Midbrain (tissue), 1 donor: ENCODE measurements around the gene ATG9A.

ENCODE experiments used
- DNase-seq: peaks from one replicate; lab custom pipeline; 2025; lab: John Stamatoyannopoulos, UW

ATG9A gene

DNA sequence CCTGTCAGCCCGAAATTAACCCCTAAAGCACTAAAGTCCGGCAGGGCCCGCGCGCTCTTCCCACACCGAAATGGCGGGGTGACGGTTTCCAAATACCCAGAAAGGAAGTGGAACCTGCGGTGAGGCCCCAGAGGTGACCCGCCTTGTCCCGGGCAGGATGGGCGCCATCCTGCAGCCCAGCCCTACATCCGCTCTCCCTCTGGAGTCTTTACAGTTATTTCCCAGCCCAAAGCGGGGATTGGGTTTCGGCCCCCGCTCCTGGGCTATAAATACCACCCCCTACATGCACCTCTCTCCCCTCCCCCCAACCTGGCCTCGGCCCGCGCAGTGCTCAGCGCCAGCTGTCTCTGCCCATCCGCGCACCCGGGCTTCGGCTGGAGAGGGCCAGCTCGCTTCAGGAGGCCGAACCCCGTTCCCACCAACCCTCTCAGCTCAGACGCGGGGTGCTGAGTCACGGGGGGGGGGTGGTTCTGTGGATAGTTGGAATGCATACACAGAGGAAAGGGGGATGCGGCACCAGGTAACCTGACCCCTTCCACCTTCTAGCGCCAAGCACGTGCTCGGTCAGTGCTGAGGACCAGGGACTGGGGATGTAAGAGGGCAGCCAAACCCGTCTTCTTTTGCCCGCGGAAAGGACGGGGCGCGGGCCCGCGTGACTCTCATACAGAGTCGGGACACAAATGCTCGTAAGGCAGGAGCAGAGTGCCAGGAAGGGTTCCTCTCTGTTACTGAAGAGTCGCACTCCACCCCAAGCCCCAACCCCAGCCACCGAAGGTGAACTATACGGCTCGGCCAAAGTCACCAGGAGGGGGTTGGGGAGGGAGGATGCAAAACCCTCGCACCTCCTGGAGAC, 23.7 kb upstream of the ATG9A start, which contains the start of gene TUBA4B:
Gene TUBA4B (plus strand): TSS at position 344 of the 853 bp plus-strand sequence. CDS start 165 bp downstream, at position 509.
- no peak for DNase-seq

DNA sequence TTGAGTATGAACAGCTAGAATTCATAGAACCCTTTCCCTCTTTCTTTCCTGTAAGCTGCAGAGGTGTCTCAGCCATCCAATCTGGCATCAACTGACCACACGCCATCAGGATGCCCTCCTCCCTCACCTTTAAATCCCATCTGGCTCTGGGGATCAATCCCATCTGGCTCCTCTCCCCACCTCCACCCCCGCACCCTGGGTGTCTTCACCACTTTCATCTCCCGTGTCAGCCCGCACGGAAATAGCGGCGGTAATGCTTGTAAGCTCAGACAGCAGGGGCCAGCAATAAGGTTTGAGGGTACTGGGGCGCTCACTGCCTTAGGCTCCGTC, 23.1 kb upstream of the ATG9A start:
- no peak for DNase-seq

- DNase-seq = no peak
These were observed 22.6 kb upstream of the ATG9A start for GRCh38 chr2:219252084-219252483.

GRCh38 chr2:219251656-219252055, 22.2 kb upstream of the ATG9A start:
- DNase-seq = no peak

DNA sequence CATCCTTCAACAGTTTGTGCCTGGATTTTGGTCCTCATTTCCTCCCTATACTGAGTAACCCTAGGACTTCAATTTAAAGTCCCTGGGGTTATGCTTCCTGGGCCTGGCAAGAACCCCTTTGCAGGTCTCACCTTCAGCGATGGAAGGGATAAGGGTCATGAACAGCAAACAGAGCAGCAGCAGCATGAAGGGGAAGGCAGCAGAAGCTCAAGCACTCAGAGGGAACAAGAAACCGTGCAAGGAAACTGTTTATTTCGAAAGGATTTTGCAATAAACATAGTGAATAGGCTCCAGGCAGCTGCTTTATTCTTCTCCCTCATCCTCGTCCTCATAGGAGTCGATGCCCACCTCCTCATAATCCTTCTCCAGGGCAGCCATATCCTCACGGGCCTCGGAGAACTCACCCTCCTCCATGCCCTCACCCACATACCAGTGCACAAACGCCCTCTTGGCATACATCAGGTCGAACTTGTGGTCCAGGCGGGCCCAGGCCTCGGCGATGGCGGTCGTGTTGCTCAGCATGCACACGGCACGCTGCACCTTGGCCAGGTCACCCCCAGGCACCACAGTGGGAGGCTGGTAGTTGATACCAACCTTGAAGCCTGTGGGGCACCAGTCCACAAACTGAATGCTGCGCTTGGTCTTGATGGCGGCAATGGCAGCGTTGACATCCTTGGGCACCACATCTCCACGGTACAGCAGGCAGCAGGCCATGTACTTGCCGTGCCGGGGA, 20.8 kb upstream of the ATG9A start:
- no peak for DNase-seq

- DNase-seq = peak; percentile 73
These were observed 20.0 kb upstream of the ATG9A start for GRCh38 chr2:219249203-219249980.

GRCh38 chr2:219248845-219249202, 19.4 kb upstream of the ATG9A start:
- DNase-seq = no peak

DNA sequence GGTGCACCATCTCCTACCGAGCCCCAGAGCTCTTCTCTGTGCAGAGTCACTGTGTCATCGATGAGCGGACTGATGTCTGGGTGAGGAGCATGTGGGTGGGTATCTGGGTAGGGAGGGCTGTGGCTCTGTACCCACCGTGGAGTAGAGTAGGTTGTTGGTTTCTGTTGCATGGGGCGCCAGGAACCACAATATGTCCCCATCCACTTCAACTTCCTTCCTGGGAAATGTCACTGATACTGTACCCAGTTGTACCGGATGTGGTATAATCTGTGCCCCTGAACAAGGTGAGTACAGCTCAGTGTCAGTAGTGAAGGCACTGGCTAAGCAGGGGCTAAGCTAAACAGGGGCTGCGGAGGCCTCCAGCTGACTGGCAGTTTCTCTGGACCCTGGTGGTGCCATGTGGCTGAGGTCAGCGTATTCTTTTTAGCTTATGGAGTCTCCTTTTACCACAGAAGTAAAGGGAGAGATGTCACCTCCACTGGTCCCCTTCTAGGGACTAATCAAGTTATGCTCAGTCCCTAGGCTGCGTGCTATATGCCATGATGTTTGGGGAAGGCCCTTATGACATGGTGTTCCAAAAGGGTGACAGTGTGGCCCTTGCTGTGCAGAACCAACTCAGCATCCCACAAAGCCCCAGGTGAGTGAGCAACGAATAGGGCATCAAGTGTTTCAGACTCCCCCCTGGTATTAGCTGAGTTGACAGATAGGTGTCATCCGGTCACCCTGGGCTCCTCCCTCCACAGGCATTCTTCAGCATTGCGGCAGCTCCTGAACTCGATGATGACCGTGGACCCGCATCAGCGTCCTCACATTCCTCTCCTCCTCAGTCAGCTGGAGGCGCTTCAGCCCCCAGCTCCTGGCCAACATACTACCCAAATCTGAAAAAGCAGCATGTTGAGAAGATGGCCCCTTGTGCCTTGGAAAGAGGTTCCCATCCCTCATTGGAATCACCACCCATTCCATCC, 18.5 kb upstream of the ATG9A start:
- DNase-seq = no peak

DNA sequence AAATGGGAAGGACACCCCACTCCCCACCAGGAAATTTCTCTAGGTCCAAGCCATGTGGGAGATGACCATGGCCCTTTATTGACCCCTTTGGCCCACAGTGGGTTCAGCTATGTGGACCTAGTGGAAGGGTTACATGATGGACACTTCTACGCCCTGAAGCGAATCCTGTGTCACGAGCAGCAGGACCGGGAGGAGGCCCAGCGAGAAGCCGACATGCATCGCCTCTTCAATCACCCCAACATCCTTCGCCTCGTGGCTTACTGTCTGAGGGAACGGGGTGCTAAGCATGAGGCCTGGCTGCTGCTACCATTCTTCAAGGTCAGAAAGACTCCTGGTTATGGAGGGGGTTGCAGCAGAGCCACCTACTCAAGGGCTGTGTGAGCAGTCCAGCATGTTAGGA, 17.1 kb upstream of the ATG9A start:
- DNase-seq = no peak

- DNase-seq = no peak
These were observed 16.4 kb upstream of the ATG9A start for GRCh38 chr2:219245899-219246230.

DNA sequence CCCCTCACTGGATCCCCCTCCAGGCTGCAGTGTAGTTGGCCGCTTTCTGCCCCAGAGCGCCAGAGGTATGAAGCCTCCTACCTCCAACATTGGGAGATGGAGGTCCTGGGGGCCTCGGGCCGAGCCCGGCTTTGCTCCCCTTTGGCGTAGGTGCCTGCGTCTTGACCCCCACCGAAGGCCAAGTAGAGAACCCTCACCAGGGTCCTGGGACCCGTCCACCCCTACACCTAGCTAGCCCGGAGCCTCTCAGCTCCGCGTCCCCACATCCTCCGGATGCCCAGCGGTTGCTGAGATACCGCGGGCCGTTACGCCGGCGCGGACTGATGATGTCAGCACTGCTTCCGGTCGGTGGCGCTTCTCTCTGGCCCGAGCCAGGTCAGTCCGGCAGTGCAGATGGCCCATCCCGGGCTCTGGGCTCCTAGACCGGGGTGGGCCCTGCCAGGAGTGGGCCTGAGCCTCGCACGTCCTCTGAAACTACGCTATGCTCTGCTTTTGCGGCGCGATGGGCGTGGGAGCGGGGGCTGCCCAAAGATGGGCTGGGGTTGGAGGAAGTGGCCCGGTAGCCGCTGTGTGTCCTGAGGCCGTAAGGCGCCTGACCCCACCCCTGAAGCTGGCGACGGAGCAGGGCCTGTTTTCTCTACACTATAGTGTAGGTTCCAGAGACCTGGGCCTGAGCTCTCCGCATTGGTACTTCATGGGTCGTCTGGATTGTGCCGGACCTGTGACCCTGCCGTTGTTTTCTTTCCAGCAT, 15.9 kb upstream of the ATG9A start, which contains the start of the genes GLB1L and STK16:
Gene GLB1L (minus strand): TSS at position 297 of the 751 bp plus-strand sequence. CDS start 1,871 bp downstream, outside the sequence.
Gene STK16 (plus strand): TSS at position 332 of the 751 bp plus-strand sequence. CDS start 521 bp downstream, outside the sequence.
- peak; percentile 94 for DNase-seq

GRCh38 chr2:219244789-219245147, 15.3 kb upstream of the ATG9A start:
- no peak for DNase-seq

DNA sequence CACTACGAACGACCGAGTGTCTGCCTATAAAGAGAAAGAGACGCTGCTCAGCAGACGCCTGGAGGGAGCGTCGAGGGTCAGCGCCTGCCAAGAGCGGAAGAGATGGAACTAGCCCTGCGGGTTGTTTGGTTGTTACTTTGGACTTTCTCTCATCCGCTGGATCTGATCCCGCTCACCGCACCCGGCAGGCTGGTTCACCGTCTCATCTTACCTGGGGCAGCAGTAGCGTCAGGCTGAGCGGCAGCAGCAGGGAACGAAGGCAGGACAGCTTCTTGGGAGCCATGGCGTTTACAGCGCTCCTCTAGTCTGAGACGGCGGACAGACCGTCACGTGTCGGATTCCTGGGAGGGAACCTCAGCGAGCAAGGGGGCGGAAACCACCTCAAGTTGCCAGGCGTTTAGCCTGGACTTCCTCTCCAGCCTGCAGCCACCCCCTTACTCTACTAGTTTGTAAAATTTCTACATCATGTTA, 13.9 kb upstream of the ATG9A start:
- no peak for DNase-seq

GRCh38 chr2:219234331-219234730, 4.9 kb upstream of the ATG9A start:
- DNase-seq = no peak

DNA sequence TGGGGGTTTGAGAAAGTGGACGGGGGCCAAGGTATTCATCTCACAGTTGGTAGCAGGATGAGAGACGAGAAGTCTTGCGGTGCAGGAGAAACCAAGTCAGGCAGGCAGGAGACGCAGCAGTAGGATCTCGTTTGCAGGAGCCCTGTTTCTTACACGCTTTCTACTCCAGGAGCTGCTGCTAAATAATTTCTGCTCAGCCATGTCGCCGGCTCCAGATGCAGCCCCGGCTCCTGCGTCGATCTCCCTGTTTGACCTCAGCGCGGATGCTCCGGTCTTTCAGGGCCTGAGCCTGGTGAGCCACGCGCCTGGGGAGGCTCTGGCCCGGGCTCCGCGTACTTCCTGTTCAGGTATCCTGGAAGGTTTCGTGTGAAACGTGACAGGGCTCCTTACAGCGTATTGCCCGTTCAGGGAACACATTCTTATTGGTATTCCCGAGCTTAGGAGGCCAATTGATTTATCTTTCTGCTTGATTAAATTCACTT, 664 bp upstream of the ATG9A start:
- DNase-seq = no peak

- DNase-seq = no peak
These were observed 528 bp downstream of the ATG9A start for GRCh38 chr2:219228911-219229304.

GRCh38 chr2:219228041-219228910, 1.2 kb downstream of the ATG9A start:
- no peak for DNase-seq

DNA sequence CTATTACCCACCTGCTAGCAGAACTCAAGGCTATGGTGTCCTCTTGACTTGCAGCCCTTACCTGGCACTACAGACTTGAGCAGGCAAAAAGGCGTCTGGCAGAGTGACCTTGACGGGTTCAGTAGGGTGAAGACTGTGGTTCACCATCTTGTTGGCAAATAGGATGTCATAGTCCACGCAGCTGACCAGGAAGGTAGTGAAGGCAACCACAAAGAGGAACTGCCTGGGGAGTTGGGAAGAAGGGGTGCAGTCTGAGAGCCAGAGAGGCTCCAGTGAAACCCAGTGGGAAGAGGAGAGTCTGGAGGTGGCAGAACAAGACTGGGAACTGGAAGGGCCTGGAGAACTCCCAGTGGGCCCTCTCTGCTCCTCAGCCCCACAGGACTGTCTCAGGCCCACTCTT, 4.1 kb downstream of the ATG9A start:
- DNase-seq = no peak
